Cardiac muscle cell (in vitro differentiated cells and primary cell): Measurements from ENCODE around the gene LLPH. TPM values are rescaled to one million over a fixed set of nuclear protein-coding genes. Genes with fewer than 3 reads are reported as not detected.

Experiments used
- DNase-seq, 2 donors: peaks; one replicate each; pipeline versions ENCODE4 v3.0.0 to v3.0.0-alpha.2; 2010 to 2017; ENCODE audit warnings: low read depth in 1 of 2, low spot score in 1 of 2
- H3K27ac ChIP-seq: fragments of 200-600 bp; sonication (generic); 2 replicates; pipeline ENCODE4 v1.5.1; 2016
- H3K27me3 ChIP-seq: fragments of 200-600 bp; sonication (generic); 2 replicates; pipeline ENCODE4 v1.6.0; 2016; ENCODE audit warnings: control low read depth
- H3K36me3 ChIP-seq: fragments of 200-600 bp; sonication (generic); 2 replicates; pipeline ENCODE4 v1.5.1; 2016; ENCODE audit warnings: control low read depth
- H3K4me1 ChIP-seq: fragments of 200-600 bp; sonication (generic); 2 replicates; pipeline ENCODE4 v1.8.1; 2017; ENCODE audit warnings: low read depth, mild to moderate bottlenecking, mixed run types
- H3K4me3 ChIP-seq: fragments of 200-600 bp; sonication (generic); 2 replicates; pipeline ENCODE4 v1.5.1; 2016; ENCODE audit warnings: mild to moderate bottlenecking
- H3K9me3 ChIP-seq: fragments of 200-600 bp; sonication (generic); 2 replicates; pipeline ENCODE4 v1.5.1; 2017; ENCODE audit warnings: low read depth, mild to moderate bottlenecking, control low read depth
- polyA plus RNA-seq: library from polyadenylated mRNA; unstranded; fragments of >200 nt; fragmentation: Nextera tagmentation; extraction: Ambion mirVana; gene quantifications from 2 replicates; pipeline ENCODE4 v1.2.1, GENCODE V29; 2016
- total RNA-seq: library from RNA; depleted of rRNA; stranded (reverse); fragments of >200 nt; gene quantifications from 2 replicates; pipeline ENCODE4 v1.2.3, GENCODE V29; 2016
- TF ChIP-seq, protein P1 (sequence below): IDR thresholded peaks from 2 replicates; pipeline ENCODE4 v1.5.1; 2012; ENCODE audit warnings: low read depth, mild to moderate bottlenecking, low read length

Gene LLPH
- total and polyA plus RNA-seq, 2 experiments from 2014 or later, result 3.9 to 41.6 TPM

DNA sequence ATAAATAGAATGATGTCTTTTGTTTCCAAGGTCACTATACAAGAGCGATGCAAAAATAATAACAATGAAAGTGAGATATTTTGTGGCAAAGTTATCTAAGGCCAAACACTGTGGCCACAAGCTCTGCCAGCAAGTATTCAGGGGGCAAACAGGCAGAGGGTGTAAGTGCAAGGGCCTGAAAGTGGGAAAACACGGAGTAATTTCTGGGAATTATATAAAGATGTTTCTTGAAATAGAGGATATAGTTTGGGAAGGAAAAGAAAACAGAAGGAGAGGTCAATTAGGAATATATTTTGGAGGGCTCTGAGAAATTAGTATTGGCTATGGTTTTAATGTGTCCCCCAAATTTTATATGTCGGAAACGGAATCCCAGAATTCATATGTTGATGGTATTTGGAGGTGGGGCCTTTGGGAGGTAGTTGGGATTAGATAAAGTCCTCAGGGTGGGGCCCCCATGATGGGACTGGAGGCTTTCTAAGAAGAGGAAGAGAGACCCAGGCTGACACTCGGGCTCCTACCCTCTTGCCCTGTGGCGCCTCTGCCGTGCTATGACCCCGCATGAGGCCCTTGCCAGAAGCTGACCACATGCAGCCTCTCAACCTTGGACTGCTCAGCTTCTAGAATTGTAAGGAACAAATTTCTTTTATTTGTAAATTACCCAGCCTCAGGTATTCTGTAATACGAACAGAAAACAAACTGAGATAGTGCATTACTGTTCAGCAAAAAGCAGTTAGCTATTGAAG, 60.0 kb downstream of the LLPH start:
- H3K27me3 ChIP-seq, result no peaks in the 10 kb centered on the region
- H3K4me3 ChIP-seq, result no peak overlapping the region
- H3K9me3 ChIP-seq, result no peaks in the 10 kb centered on the region
- no peak for DNase-seq
- no peaks in the 10 kb centered on the region for H3K4me1 ChIP-seq
- TF ChIP-seq, protein P1, sequence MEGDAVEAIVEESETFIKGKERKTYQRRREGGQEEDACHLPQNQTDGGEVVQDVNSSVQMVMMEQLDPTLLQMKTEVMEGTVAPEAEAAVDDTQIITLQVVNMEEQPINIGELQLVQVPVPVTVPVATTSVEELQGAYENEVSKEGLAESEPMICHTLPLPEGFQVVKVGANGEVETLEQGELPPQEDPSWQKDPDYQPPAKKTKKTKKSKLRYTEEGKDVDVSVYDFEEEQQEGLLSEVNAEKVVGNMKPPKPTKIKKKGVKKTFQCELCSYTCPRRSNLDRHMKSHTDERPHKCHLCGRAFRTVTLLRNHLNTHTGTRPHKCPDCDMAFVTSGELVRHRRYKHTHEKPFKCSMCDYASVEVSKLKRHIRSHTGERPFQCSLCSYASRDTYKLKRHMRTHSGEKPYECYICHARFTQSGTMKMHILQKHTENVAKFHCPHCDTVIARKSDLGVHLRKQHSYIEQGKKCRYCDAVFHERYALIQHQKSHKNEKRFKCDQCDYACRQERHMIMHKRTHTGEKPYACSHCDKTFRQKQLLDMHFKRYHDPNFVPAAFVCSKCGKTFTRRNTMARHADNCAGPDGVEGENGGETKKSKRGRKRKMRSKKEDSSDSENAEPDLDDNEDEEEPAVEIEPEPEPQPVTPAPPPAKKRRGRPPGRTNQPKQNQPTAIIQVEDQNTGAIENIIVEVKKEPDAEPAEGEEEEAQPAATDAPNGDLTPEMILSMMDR, result no peak
- no peak overlapping the region for H3K27ac ChIP-seq
- H3K36me3 ChIP-seq, result no peaks in the 10 kb centered on the region

- Histone ChIP-seq H3K36me3 (no peaks in the 10 kb centered on the region), H3K4me3 (no peak overlapping the region), H3K27me3 (no peaks in the 10 kb centered on the region), H3K9me3 (no peaks in the 10 kb centered on the region), H3K27ac (no peak overlapping the region), H3K4me1 (no peaks in the 10 kb centered on the region)
- DNase-seq, result no peak
- TF ChIP-seq, protein P1, result no peak
Observed at GRCh38 chr12:66066929-66067523, 63.5 kb downstream of the LLPH start.

Other genes with a start within 250 kb of the LLPH start
- gene TMBIM4, start 39.2 kb upstream of the LLPH start, total RNA-seq, result 23.7 and 36.1 TPM in 2 replicates
- 59.7 and 78.9 TPM in 2 replicates for gene TMBIM4, start 39.2 kb upstream of the LLPH start, polyA plus RNA-seq
- gene IRAK3, start 58.5 kb upstream of the LLPH start, total RNA-seq, result 0.14 and 0.27 TPM in 2 replicates
- gene IRAK3, start 58.5 kb upstream of the LLPH start, polyA plus RNA-seq, result 0.11 and 0.35 TPM in 2 replicates
- 2.0 and 4.8 TPM in 2 replicates for gene HELB, start 171.7 kb upstream of the LLPH start, total RNA-seq
- 2.3 and 3.6 TPM in 2 replicates for gene HELB, start 171.7 kb upstream of the LLPH start, polyA plus RNA-seq